Type B pancreatic cell (in vitro differentiated cells): ENCODE results near the gene MYO1F. TPM values are rescaled to one million over a fixed set of nuclear protein-coding genes. Genes with fewer than 3 reads are reported as not detected.
A peak's percentile ranks its signal among the peaks of the same experiment; 100 is the strongest.
"Not testable (repeated sequence)": the region's sequence is repeated elsewhere in the genome, so short reads cannot be mapped to it uniquely, and the experiment has no call there.

ENCODE experiments used
- DNase-seq: peaks from one replicate; pipeline ENCODE4 v3.0.0; 2021; ENCODE audit warnings: mixed read lengths; ENCODE audit not compliant: unreplicated experiment; ENCODE audit errors: extremely low spot score
- H3K27ac Mint-ChIP-seq: 2 replicates; pipeline ENCODE4 v1.8.0; 2021; ENCODE audit warnings: mild to moderate bottlenecking, mixed read lengths
- H3K27me3 Mint-ChIP-seq: 2 replicates; pipeline ENCODE4 v1.8.0; 2021; ENCODE audit warnings: mixed read lengths
- H3K36me3 Mint-ChIP-seq: 2 replicates; pipeline ENCODE4 v1.8.0; 2021; ENCODE audit warnings: mixed read lengths
- H3K4me1 Mint-ChIP-seq: one replicate; pipeline ENCODE4 v1.8.0; 2021; ENCODE audit warnings: mixed read lengths; ENCODE audit not compliant: unreplicated experiment
- H3K4me3 Mint-ChIP-seq: 2 replicates; pipeline ENCODE4 v1.8.0; 2021; ENCODE audit warnings: mild to moderate bottlenecking, mixed read lengths
- H3K9me3 Mint-ChIP-seq: 2 replicates; pipeline ENCODE4 v1.8.0; 2021; ENCODE audit warnings: mixed read lengths
- CTCF ChIP-seq: fragments of 200-600 bp; sonication (generic); conservative IDR thresholded peaks from 2 replicates; pipeline ENCODE4 v1.5.0; 2021; ENCODE audit warnings: antibody characterized with exemption, mild to moderate bottlenecking
- long read RNA-seq: library from polyadenylated mRNA; unstranded; transcript quantifications from one replicate; pipeline ENCODE4 v2.0.0, GENCODE V29; 2020
- total RNA-seq: library from RNA; stranded (reverse); gene quantifications from 2 replicates; pipeline ENCODE4 v1.2.1, GENCODE V29; 2021; ENCODE audit warnings: low replicate concordance

The MYO1F gene
- 0.14 and 0.64 TPM in 2 replicates for total RNA-seq
- long read RNA-seq: 0 reads

- H3K27me3 Mint-ChIP-seq: peaks cover 28% of the 10 kb centered on the region
These were observed at the start of gene MYO1F for GRCh38 chr19:8577247-8577646. TSS of gene MYO1F (minus strand) at chr19:8577442. CDS start at chr19:8577309, 133 bp downstream.

GRCh38 chr19:8626842-8627241 lies 49.6 kb upstream of the MYO1F start:
- Mint-ChIP-seq H3K36me3 (no peaks in the 10 kb centered on the region), H3K27me3 (peaks cover 8% of the 10 kb centered on the region), H3K4me3 (no peak overlapping the region), H3K27ac (no peak overlapping the region), H3K4me1 (no peaks in the 10 kb centered on the region), H3K9me3 (no peaks in the 10 kb centered on the region)
- no peak for DNase-seq
- TF ChIP-seq CTCF: no peak

More at GRCh38 chr19:8577247-8577646, at the start of gene MYO1F:
- Mint-ChIP-seq H3K27ac (no peak within 1 kb of the TSS), H3K36me3 (no peaks in the 10 kb centered on the region), H3K4me3 (no peak within 1 kb of the TSS), H3K4me1 (peaks cover 8% of the 10 kb centered on the region), H3K9me3 (no peaks in the 10 kb centered on the region)
- no peak for DNase-seq
- no peak for TF ChIP-seq CTCF

GRCh38 chr19:8622886-8623285 lies 45.6 kb upstream of the MYO1F start:
- H3K4me3 Mint-ChIP-seq, DNase-seq, H3K4me1 Mint-ChIP-seq, H3K9me3 Mint-ChIP-seq, H3K27ac Mint-ChIP-seq, H3K36me3 Mint-ChIP-seq, H3K27me3 Mint-ChIP-seq: not testable (repeated sequence)
- peak; percentile 51 for TF ChIP-seq CTCF

- H3K27me3 Mint-ChIP-seq: peaks cover 12% of the 10 kb centered on the region
- no peak overlapping the region for H3K27ac Mint-ChIP-seq
- no peaks in the 10 kb centered on the region for H3K36me3 Mint-ChIP-seq
- no peaks in the 10 kb centered on the region for H3K9me3 Mint-ChIP-seq
- peaks cover 5% of the 10 kb centered on the region for H3K4me1 Mint-ChIP-seq
- TF ChIP-seq CTCF: no peak
- no peak overlapping the region for H3K4me3 Mint-ChIP-seq
- no peak for DNase-seq
These were observed 41.5 kb upstream of the MYO1F start for GRCh38 chr19:8618751-8619150.

- Mint-ChIP-seq H3K27ac (no peak overlapping the region), H3K36me3 (no peaks in the 10 kb centered on the region), H3K27me3 (peaks cover 12% of the 10 kb centered on the region), H3K9me3 (no peaks in the 10 kb centered on the region), H3K4me1 (peaks cover 5% of the 10 kb centered on the region), H3K4me3 (no peak overlapping the region)
- TF ChIP-seq CTCF: no peak
- DNase-seq: no peak
These were observed 40.7 kb upstream of the MYO1F start for GRCh38 chr19:8617984-8618383.

GRCh38 chr19:8617325-8617724 lies 40.1 kb upstream of the MYO1F start:
- H3K27ac Mint-ChIP-seq, H3K4me3 Mint-ChIP-seq, H3K9me3 Mint-ChIP-seq, H3K36me3 Mint-ChIP-seq, H3K4me1 Mint-ChIP-seq, DNase-seq: not testable (repeated sequence)
- peaks cover 12% of the 10 kb centered on the region for H3K27me3 Mint-ChIP-seq
